ENCODE measurements around the gene FEM1A.
"Not testable (repeated sequence)": the region's sequence is repeated elsewhere in the genome, so short reads cannot be mapped to it uniquely, and the experiment has no call there.

The FEM1A gene

DNA sequence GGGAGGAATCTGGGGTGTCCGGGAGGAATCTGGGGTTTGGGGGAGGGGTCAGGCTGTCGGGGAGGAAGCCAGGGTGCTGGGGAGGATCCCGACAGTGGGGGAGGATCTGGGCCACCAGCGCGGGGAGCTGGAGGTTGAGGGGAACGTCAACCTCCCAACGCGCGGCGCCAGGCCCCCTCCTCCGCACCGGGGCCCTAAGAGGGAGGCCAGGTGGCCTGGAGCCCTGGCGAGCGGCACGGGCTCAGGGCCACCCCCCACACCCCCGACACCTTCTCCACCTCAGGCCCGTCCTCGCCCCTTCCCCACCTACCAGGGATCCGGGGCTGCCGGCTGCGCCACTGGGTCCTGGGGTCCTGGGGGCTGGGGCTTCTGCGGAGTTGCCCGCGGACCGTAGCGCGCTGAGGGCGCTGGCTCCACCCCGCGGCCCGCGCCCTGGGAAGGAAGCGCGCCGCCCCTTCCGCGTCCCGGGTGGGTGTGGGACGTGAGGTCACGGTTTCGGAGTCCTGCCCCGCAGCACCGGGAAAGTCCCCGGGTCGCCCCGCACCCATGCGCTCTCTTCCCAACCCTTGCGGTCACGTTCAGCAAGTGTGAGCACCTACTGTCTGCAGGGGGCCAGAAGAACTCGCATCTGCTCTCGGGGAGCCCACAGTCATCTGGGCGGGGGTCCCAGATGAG is 39.9 kb downstream of the FEM1A start, which contains the start of gene TICAM1:
TSS of gene TICAM1 (minus strand) at position 409 of the 675 bp plus-strand sequence. CDS start 13,335 bp downstream, outside the sequence.
- Histone ChIP-seq H4K20me1 (ENCODE audit: insufficient read depth, low read length) (peaks cover 21% of the 10 kb centered on the region), H3K36me3 (replicated peaks; ENCODE audit: low read depth, low read length) (peaks cover 18% of the 10 kb centered on the region), H3K79me2 (ENCODE audit: low read length) (peaks cover 56% of the 10 kb centered on the region), H3K4me2 (ENCODE audit: low read length) (peak within 1 kb of the TSS; percentile 80), H3K27ac (ENCODE audit: low read length) (peak within 1 kb of the TSS; percentile 78), H3K4me1 (ENCODE audit: low read length) (peaks cover 43% of the 10 kb centered on the region), H3K9me3 (ENCODE audit: insufficient read depth, low read length) (peaks cover 6% of the 10 kb centered on the region; the same call in 1 of the 2 replicates), H3K4me3 (ENCODE audit: low read length) (peak within 1 kb of the TSS; percentile 83), H3K9ac (ENCODE audit: low read length) (peak within 1 kb of the TSS; percentile 87), H3K27me3 (ENCODE audit: low read depth, low read length) (no peaks in the 10 kb centered on the region), H2AFZ (ENCODE audit: low read depth, low read length) (no peak within 1 kb of the TSS)
- no peak for TF ChIP-seq EZH2phosphoT487 (IDR thresholded peaks at IDR 0.05; ENCODE audit: low read depth)
- TF ChIP-seq, protein P1, sequence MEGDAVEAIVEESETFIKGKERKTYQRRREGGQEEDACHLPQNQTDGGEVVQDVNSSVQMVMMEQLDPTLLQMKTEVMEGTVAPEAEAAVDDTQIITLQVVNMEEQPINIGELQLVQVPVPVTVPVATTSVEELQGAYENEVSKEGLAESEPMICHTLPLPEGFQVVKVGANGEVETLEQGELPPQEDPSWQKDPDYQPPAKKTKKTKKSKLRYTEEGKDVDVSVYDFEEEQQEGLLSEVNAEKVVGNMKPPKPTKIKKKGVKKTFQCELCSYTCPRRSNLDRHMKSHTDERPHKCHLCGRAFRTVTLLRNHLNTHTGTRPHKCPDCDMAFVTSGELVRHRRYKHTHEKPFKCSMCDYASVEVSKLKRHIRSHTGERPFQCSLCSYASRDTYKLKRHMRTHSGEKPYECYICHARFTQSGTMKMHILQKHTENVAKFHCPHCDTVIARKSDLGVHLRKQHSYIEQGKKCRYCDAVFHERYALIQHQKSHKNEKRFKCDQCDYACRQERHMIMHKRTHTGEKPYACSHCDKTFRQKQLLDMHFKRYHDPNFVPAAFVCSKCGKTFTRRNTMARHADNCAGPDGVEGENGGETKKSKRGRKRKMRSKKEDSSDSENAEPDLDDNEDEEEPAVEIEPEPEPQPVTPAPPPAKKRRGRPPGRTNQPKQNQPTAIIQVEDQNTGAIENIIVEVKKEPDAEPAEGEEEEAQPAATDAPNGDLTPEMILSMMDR (IDR thresholded peaks at IDR 0.05; ENCODE audit: low read depth, low read length) = peak; percentile 7; the same call in 1 of the 2 replicates

DNA sequence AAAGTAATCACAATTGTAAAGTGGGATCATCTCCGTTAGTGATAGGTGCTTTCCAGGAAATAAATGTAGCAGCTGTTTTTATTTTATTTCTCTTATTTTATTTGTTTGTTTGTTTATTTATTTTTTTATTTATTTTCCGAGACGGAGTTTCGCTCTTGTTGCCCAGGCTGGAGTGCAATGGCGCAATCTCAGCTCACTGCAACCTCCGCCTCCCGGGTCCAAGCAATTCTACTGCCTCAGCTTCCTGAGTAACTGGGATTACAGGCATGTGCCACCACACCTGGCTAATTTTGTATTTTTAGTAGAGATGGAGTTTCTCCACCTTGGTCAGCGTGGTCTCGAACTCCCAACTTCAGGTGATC is 40.4 kb downstream of the FEM1A start:
- H3K79me2 ChIP-seq (ENCODE audit: low read length) = peaks cover 51% of the 10 kb centered on the region

DNA sequence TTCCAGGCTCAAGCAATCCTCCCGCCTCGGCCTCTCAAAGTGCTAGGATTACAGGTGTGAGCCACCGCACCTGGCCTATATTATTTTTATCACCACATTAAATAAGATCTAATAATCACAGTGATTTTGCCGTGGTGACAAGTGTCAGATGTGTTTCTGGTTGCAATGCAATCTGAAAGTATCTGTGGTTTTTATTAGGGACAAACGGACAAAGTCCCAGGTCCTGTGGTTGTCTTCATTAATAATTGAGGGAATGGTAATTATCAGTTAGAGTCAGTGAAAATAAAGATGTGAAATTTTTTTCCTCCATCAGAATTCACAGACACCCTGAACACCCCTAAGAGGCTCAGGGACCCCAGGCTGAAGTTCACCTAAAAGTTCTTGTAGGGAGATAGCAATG is 41.2 kb downstream of the FEM1A start:
- H3K27ac ChIP-seq (ENCODE audit: low read length) = peak overlapping the region; percentile 63
- TF ChIP-seq EZH2phosphoT487 (IDR thresholded peaks at IDR 0.05; ENCODE audit: low read depth) = no peak
- TF ChIP-seq, protein P1 (IDR thresholded peaks at IDR 0.05; ENCODE audit: low read depth, low read length) = no peak
- H3K9me3 ChIP-seq (ENCODE audit: insufficient read depth, low read length) = peaks cover 6% of the 10 kb centered on the region; the same call in 1 of the 2 replicates
- H3K9ac ChIP-seq (ENCODE audit: low read length) = peak overlapping the region; percentile 12; the same call in 1 of the 2 replicates
- no peaks in the 10 kb centered on the region for H3K27me3 ChIP-seq (ENCODE audit: low read depth, low read length)
- H3K4me3 ChIP-seq (ENCODE audit: low read length) = no peak overlapping the region
- peaks cover 23% of the 10 kb centered on the region for H3K36me3 ChIP-seq (replicated peaks; ENCODE audit: low read depth, low read length)
- H4K20me1 ChIP-seq (ENCODE audit: insufficient read depth, low read length) = peaks cover 16% of the 10 kb centered on the region
- peak overlapping the region; percentile 56 for H3K4me2 ChIP-seq (ENCODE audit: low read length)
- no peak overlapping the region for H2AFZ ChIP-seq (ENCODE audit: low read depth, low read length)
- peaks cover 56% of the 10 kb centered on the region for H3K4me1 ChIP-seq (ENCODE audit: low read length)
- peaks cover 44% of the 10 kb centered on the region for H3K79me2 ChIP-seq (ENCODE audit: low read length)

More for the DNA sequence above, 40.4 kb downstream of the FEM1A start:
- Histone ChIP-seq H3K36me3 (replicated peaks; ENCODE audit: low read depth, low read length) (peaks cover 18% of the 10 kb centered on the region), H3K4me1 (ENCODE audit: low read length) (peaks cover 48% of the 10 kb centered on the region), H3K27ac (ENCODE audit: low read length) (peak overlapping the region; percentile 78), H3K9ac (ENCODE audit: low read length) (peak overlapping the region; percentile 87), H3K4me3 (ENCODE audit: low read length) (peak overlapping the region; percentile 83), H3K4me2 (ENCODE audit: low read length) (peak overlapping the region; percentile 56), H4K20me1 (ENCODE audit: insufficient read depth, low read length) (peaks cover 19% of the 10 kb centered on the region)
- H3K9me3 ChIP-seq (ENCODE audit: insufficient read depth, low read length); H3K27me3 ChIP-seq (ENCODE audit: low read depth, low read length); H2AFZ ChIP-seq (ENCODE audit: low read depth, low read length): not testable (repeated sequence)

DNA sequence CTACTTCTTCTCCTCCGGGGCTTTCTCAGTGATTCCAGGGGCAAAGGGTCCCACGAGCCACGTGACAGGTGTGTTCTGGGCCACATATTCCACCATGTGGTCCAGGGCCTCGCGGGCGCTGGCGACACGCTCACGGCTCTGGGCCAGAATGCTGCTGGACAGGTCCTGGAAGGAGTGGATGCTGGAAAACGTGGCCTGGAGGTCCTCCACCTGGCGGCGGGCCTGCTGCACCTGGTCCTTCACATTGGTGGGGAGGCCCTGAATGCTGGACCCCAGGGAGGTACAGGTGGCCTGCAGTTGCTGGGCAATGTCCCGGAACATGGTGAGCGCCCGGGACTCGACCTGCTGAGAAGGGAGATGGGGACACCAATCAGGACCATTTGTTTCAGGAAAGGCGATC is 47.7 kb downstream of the FEM1A start:
- Histone ChIP-seq H3K4me3 (ENCODE audit: low read length) (no peak overlapping the region), H3K27me3 (ENCODE audit: low read depth, low read length) (no peaks in the 10 kb centered on the region), H3K27ac (ENCODE audit: low read length) (no peak overlapping the region), H3K9me3 (ENCODE audit: insufficient read depth, low read length) (no peaks in the 10 kb centered on the region), H3K9ac (ENCODE audit: low read length) (no peak overlapping the region), H3K4me1 (ENCODE audit: low read length) (peaks cover 48% of the 10 kb centered on the region), H3K4me2 (ENCODE audit: low read length) (no peak overlapping the region), H3K36me3 (replicated peaks; ENCODE audit: low read depth, low read length) (peaks cover 34% of the 10 kb centered on the region), H2AFZ (ENCODE audit: low read depth, low read length) (no peak overlapping the region), H4K20me1 (ENCODE audit: insufficient read depth, low read length) (no peaks in the 10 kb centered on the region), H3K79me2 (ENCODE audit: low read length) (no peaks in the 10 kb centered on the region)
- no peak for TF ChIP-seq EZH2phosphoT487 (IDR thresholded peaks at IDR 0.05; ENCODE audit: low read depth)
- TF ChIP-seq, protein P1 (IDR thresholded peaks at IDR 0.05; ENCODE audit: low read depth, low read length) = no peak

Measured in OCI-LY3 (cell line).